H9 (cell line): ENCODE results near the gene MAOA. TPM values are rescaled to one million over a fixed set of nuclear protein-coding genes. Genes with fewer than 3 reads are reported as not detected.

Experiments
- DNase-seq: peaks from one replicate; pipeline ENCODE4 v3.0.0-alpha.2; 2017
- H2AFZ ChIP-seq: one replicate; pipeline ENCODE4 v1.6.1; 2013; ENCODE audit warnings: mild to moderate bottlenecking, low read length, control low read depth, moderate library complexity
- H2AK5ac ChIP-seq: 2 replicates; pipeline ENCODE4 v1.6.1; 2013; ENCODE audit warnings: low read length, control low read depth, mixed read lengths; ENCODE audit not compliant: insufficient read length
- H2BK120ac ChIP-seq: one replicate; pipeline ENCODE4 v1.6.1; 2013; ENCODE audit warnings: low read depth, mild to moderate bottlenecking, low read length, control low read depth, inconsistent platforms; ENCODE audit not compliant: poor library complexity, severe bottlenecking
- H2BK12ac ChIP-seq: 2 replicates; pipeline ENCODE4 v1.6.1; 2013; ENCODE audit warnings: low read length, control low read depth, mixed read lengths, low read depth; ENCODE audit not compliant: insufficient read length
- H2BK15ac ChIP-seq: 2 replicates; pipeline ENCODE4 v1.6.1; 2013; ENCODE audit warnings: low read depth, low read length, control low read depth
- H2BK20ac ChIP-seq: one replicate; pipeline ENCODE4 v1.6.1; 2013; ENCODE audit warnings: low read depth, mild to moderate bottlenecking, low read length, control low read depth, inconsistent platforms; ENCODE audit not compliant: poor library complexity, severe bottlenecking
- H2BK5ac ChIP-seq: 2 replicates; pipeline ENCODE4 v1.6.1; 2013; ENCODE audit warnings: low read length, control low read depth, mixed read lengths; ENCODE audit not compliant: insufficient read length
- H3K14ac ChIP-seq: 2 replicates; pipeline ENCODE4 v1.6.1; 2013; ENCODE audit warnings: low read length, control low read depth; ENCODE audit not compliant: insufficient read depth
- H3K18ac ChIP-seq: 2 replicates; pipeline ENCODE4 v1.6.1; 2013; ENCODE audit warnings: low read depth, mild to moderate bottlenecking, mixed read lengths, low read length, control low read depth; ENCODE audit not compliant: insufficient read length
- H3K23ac ChIP-seq: 2 replicates; pipeline ENCODE4 v1.6.1; 2013; ENCODE audit warnings: low read length, control low read depth, mixed read lengths, low read depth; ENCODE audit not compliant: insufficient read length
- H3K23me2 ChIP-seq: 2 replicates; pipeline ENCODE4 v1.6.1; 2013; ENCODE audit warnings: low read depth, mild to moderate bottlenecking, mixed read lengths, low read length, control low read depth; ENCODE audit not compliant: insufficient read length, poor library complexity, severe bottlenecking
- H3K27ac ChIP-seq: 2 replicates; pipeline ENCODE4 v1.5.1; 2013; ENCODE audit warnings: low read length, control low read depth, mixed read lengths, low read depth; ENCODE audit not compliant: insufficient read length
- H3K27me3 ChIP-seq: 2 replicates; pipeline ENCODE4 v1.6.1; 2013; ENCODE audit warnings: low read length, control low read depth, inconsistent platforms; ENCODE audit not compliant: insufficient read depth
- H3K4ac ChIP-seq: 2 replicates; pipeline ENCODE4 v1.6.1; 2013; ENCODE audit warnings: low read depth, mild to moderate bottlenecking, control low read depth, inconsistent platforms, low read length, moderate library complexity
- H3K4me1 ChIP-seq: 2 replicates; pipeline ENCODE4 v1.6.1; 2013; ENCODE audit warnings: low read length, control low read depth, inconsistent platforms; ENCODE audit not compliant: insufficient read depth
- H3K4me2 ChIP-seq: 2 replicates; pipeline ENCODE4 v1.6.1; 2013; ENCODE audit warnings: low read length, control low read depth, mixed read lengths; ENCODE audit not compliant: insufficient read length, insufficient read depth
- H3K56ac ChIP-seq: 2 replicates; pipeline ENCODE4 v1.6.1; 2013; ENCODE audit warnings: low read depth, mild to moderate bottlenecking, mixed read lengths, low read length, control low read depth; ENCODE audit not compliant: insufficient read length
- H3K79me1 ChIP-seq: 2 replicates; pipeline ENCODE4 v1.6.1; 2013; ENCODE audit warnings: low read depth, mild to moderate bottlenecking, moderate library complexity, low read length, control low read depth, inconsistent platforms; ENCODE audit not compliant: insufficient read depth, poor library complexity, severe bottlenecking
- H3K79me2 ChIP-seq: 2 replicates; pipeline ENCODE4 v1.6.1; 2013; ENCODE audit warnings: low read length, control low read depth, inconsistent platforms; ENCODE audit not compliant: insufficient read depth
- H3K9ac ChIP-seq: 2 replicates; pipeline ENCODE4 v1.6.1; 2013; ENCODE audit warnings: low read length, control low read depth, mixed read lengths; ENCODE audit not compliant: insufficient read length; ENCODE audit errors: extremely low read depth
- H3K9me3 ChIP-seq: one replicate; pipeline ENCODE4 v1.6.1; 2013; ENCODE audit warnings: low read depth, low read length, inconsistent platforms; ENCODE audit not compliant: control insufficient read depth
- H3T11ph ChIP-seq: one replicate; pipeline ENCODE4 v1.6.1; 2013; ENCODE audit warnings: mild to moderate bottlenecking, low read length, control low read depth, inconsistent platforms
- H4K20me1 ChIP-seq: one replicate; pipeline ENCODE4 v1.6.1; 2013; ENCODE audit not compliant: control insufficient read depth, insufficient read length, insufficient read depth
- H4K5ac ChIP-seq: 2 replicates; pipeline ENCODE4 v1.6.1; 2013; ENCODE audit warnings: low read depth, mild to moderate bottlenecking, mixed read lengths, low read length, control low read depth; ENCODE audit not compliant: insufficient read length
- H4K8ac ChIP-seq: replicated peaks from 2 replicates; pipeline ENCODE4 v1.6.1; 2013; ENCODE audit warnings: low read length, control low read depth, mixed read lengths, low read depth; ENCODE audit not compliant: insufficient read length
- H4K91ac ChIP-seq: 2 replicates; pipeline ENCODE4 v1.6.1; 2013; ENCODE audit warnings: low read depth, mild to moderate bottlenecking, moderate library complexity, mixed read lengths, low read length, control low read depth; ENCODE audit not compliant: insufficient read length
- H3K27ac Mint-ChIP-seq, 3 experiments: 2 replicates in 2 of 3; 3 replicates in 1 of 3; pipeline ENCODE4 v1.8.0; 2020 to 2021; ENCODE audit warnings: mixed read lengths in 3 of 3, mild to moderate bottlenecking in 1 of 3, moderate library complexity in 1 of 3
- H3K27me3 Mint-ChIP-seq: 2 replicates; pipeline ENCODE4 v1.8.0; 2021; ENCODE audit warnings: low read depth, mild to moderate bottlenecking, moderate library complexity, mixed read lengths
- H3K36me3 Mint-ChIP-seq, 3 experiments: 2 replicates in 2 of 3; 3 replicates in 1 of 3; pipeline ENCODE4 v1.8.0; 2020 to 2021; ENCODE audit warnings: low read depth in 3 of 3, mixed read lengths in 3 of 3; ENCODE audit not compliant: insufficient read depth in 1 of 3
- H3K4me1 Mint-ChIP-seq, 2 experiments: 2 replicates each; pipeline ENCODE4 v1.8.0; 2020; ENCODE audit warnings: mixed read lengths in 2 of 2
- H3K4me3 Mint-ChIP-seq, 2 experiments: 2 replicates in 1 of 2; 3 replicates in 1 of 2; pipeline ENCODE4 v1.8.0; 2020 to 2021; ENCODE audit warnings: mild to moderate bottlenecking in 2 of 2, mixed read lengths in 2 of 2, moderate library complexity in 1 of 2
- H3K9me3 Mint-ChIP-seq, 2 experiments: 2 replicates in 1 of 2; 3 replicates in 1 of 2; pipeline ENCODE4 v1.8.0; 2020; ENCODE audit warnings: mild to moderate bottlenecking in 2 of 2, mixed read lengths in 2 of 2, moderate library complexity in 1 of 2
- CTCF ChIP-seq: fragments of 200-600 bp; sonication (generic); conservative IDR thresholded peaks from 3 replicates; pipeline ENCODE4 v1.8.0; 2021; ENCODE audit warnings: antibody characterized with exemption, mild to moderate bottlenecking
- WGBS: extraction: QIAGEN DNeasy Blood & Tissue Kit; methylation state at CpG from one replicate; pipeline ENCODE4 v1.1.7; 2013; ENCODE audit warnings: missing lambda C conversion rate, low lambda C conversion rate, mixed read lengths; ENCODE audit not compliant: insufficient read length; ENCODE audit errors: extremely low coverage; 5-methylcytosine and 5-hydroxymethylcytosine counted together
- total RNA-seq: library from RNA; stranded (reverse); gene quantifications from 2 replicates; pipeline ENCODE4 v1.2.1, GENCODE V29; 2021

Gene MAOA
- total RNA-seq, 1 experiment from 2014 or later, result 0.28 TPM

DNA sequence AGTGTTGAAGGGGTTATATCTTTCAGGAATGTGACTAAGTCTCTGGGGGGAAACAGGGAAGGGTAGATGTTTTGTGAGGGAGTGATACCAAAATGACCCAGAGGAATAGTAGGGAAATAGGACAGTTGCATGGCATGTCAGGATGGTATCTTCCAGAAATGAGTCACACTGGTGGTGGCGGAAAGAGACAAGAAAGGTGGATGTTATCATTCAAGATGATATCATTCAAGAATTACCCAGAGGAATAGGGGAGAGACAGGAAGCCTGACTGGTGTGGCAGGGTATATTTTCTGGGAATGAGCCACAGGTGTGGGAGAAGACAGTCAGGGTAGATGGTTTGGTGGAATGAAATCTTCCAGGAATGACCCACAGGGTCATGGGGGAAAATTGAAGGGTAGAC, 61.1 kb downstream of the MAOA start:
- H3T11ph ChIP-seq, result no peak overlapping the region
- H4K5ac ChIP-seq, result no peak overlapping the region
- TF ChIP-seq CTCF, result no peak
- Mint-ChIP-seq H3K36me3 (peaks cover 0 to 5% (median 3%) of the 10 kb centered on the region in 3 experiments; a peak in 4 of 7 replicates), H3K27ac (no peak overlapping the region), H3K4me3 (no peak overlapping the region), H3K4me1 (no peaks in the 10 kb centered on the region), H3K27me3 (peaks cover under 1% of the 10 kb centered on the region; the same call in 1 of the 2 replicates), H3K9me3 (peaks cover 5 to 10% of the 10 kb centered on the region in 2 experiments; a peak in 4 of 5 replicates)
- no peak overlapping the region for H4K91ac ChIP-seq
- no peaks in the 10 kb centered on the region for H3K9me3 ChIP-seq
- H4K20me1 ChIP-seq, result no peaks in the 10 kb centered on the region
- H3K23me2 ChIP-seq, result no peaks in the 10 kb centered on the region
- H2AFZ ChIP-seq, result no peak overlapping the region
- no peak overlapping the region for H2BK12ac ChIP-seq
- H3K79me1 ChIP-seq, result no peaks in the 10 kb centered on the region
- H3K79me2 ChIP-seq, result no peaks in the 10 kb centered on the region
- no peak overlapping the region for H2BK120ac ChIP-seq
- no peak overlapping the region for H2BK5ac ChIP-seq
- H2BK15ac ChIP-seq, result no peak overlapping the region
- H3K18ac ChIP-seq, result no peak overlapping the region
- no peak overlapping the region for H3K4me2 ChIP-seq
- no peak for DNase-seq
- H2AK5ac ChIP-seq, result no peak overlapping the region
- no peak overlapping the region for H3K4ac ChIP-seq
- H3K27me3 ChIP-seq, result no peaks in the 10 kb centered on the region
- no peak overlapping the region for H3K9ac ChIP-seq
- no peaks in the 10 kb centered on the region; the same call in 1 of the 2 replicates for H3K4me1 ChIP-seq
- H3K56ac ChIP-seq, result no peak overlapping the region
- no peak overlapping the region for H2BK20ac ChIP-seq
- no peak overlapping the region for H4K8ac ChIP-seq
- H3K27ac ChIP-seq, result no peak overlapping the region
- no peak overlapping the region for H3K23ac ChIP-seq
- WGBS, result no CpG with 5 or more reads among the region's 1 CpG
- H3K14ac ChIP-seq, result no peak overlapping the region
